ENCODE data around the gene TBC1D8B.

The TBC1D8B gene

GRCh38 chrX:106898462-106898861, 96.0 kb downstream of the TBC1D8B start:
- H3K27me3 ChIP-seq: peaks cover 90% of the 10 kb centered on the region
- H3K9ac ChIP-seq: no peak overlapping the region
- no peak overlapping the region for H3K4me3 ChIP-seq
- peaks cover 13% of the 10 kb centered on the region; the same call in 1 of the 2 replicates for H4K20me1 ChIP-seq
- H3K36me3 ChIP-seq: no peaks in the 10 kb centered on the region
- no peak overlapping the region for H3K4me2 ChIP-seq
- H3K4me1 ChIP-seq: peaks cover 1% of the 10 kb centered on the region
- no peak overlapping the region for H3K27ac ChIP-seq
- no peak for TF ChIP-seq Cebpa-rat (IDR thresholded peaks at IDR 0.05)
- H3K9me3 ChIP-seq: no peaks in the 10 kb centered on the region

- Histone ChIP-seq H3K36me3 (no peaks in the 10 kb centered on the region), H3K27ac (no peak overlapping the region), H4K20me1 (peaks cover 20% of the 10 kb centered on the region; the same call in 1 of the 2 replicates), H3K4me1 (peaks cover 6% of the 10 kb centered on the region), H3K4me3 (no peak overlapping the region), H3K9ac (no peak overlapping the region), H3K4me2 (no peak overlapping the region), H3K27me3 (peaks cover 93% of the 10 kb centered on the region), H3K9me3 (no peaks in the 10 kb centered on the region)
- TF ChIP-seq Cebpa-rat (IDR thresholded peaks at IDR 0.05): no peak
Observed at GRCh38 chrX:106899276-106899675, 96.8 kb downstream of the TBC1D8B start.

- Histone ChIP-seq H3K9ac (no peak overlapping the region), H4K20me1 (peaks cover 20% of the 10 kb centered on the region; the same call in 1 of the 2 replicates), H3K27me3 (peaks cover 93% of the 10 kb centered on the region), H3K27ac (no peak overlapping the region), H3K4me1 (peaks cover 6% of the 10 kb centered on the region), H3K4me3 (no peak overlapping the region), H3K36me3 (no peaks in the 10 kb centered on the region), H3K4me2 (no peak overlapping the region), H3K9me3 (no peaks in the 10 kb centered on the region)
- TF ChIP-seq Cebpa-rat (IDR thresholded peaks at IDR 0.05): no peak
Observed at GRCh38 chrX:106899841-106900240, 97.4 kb downstream of the TBC1D8B start.

- TF ChIP-seq Cebpa-rat (IDR thresholded peaks at IDR 0.05): no peak
- no peak overlapping the region for H3K9ac ChIP-seq
Observed at GRCh38 chrX:106901341-106901740, 98.9 kb downstream of the TBC1D8B start.

GRCh38 chrX:106901781-106902219, 99.3 kb downstream of the TBC1D8B start:
- Histone ChIP-seq H3K4me3 (no peak overlapping the region), H3K4me2 (no peak overlapping the region), H3K4me1 (peaks cover 6% of the 10 kb centered on the region), H3K9ac (no peak overlapping the region), H3K27ac (no peak overlapping the region), H3K36me3 (no peaks in the 10 kb centered on the region), H4K20me1 (peaks cover 20% of the 10 kb centered on the region; the same call in 1 of the 2 replicates), H3K27me3 (peaks cover 93% of the 10 kb centered on the region), H3K9me3 (no peaks in the 10 kb centered on the region)
- no peak for TF ChIP-seq Cebpa-rat (IDR thresholded peaks at IDR 0.05)

More at GRCh38 chrX:106901341-106901740, 98.9 kb downstream of the TBC1D8B start:
- Histone ChIP-seq H3K36me3 (no peaks in the 10 kb centered on the region), H3K4me1 (peaks cover 6% of the 10 kb centered on the region), H4K20me1 (peaks cover 20% of the 10 kb centered on the region; the same call in 1 of the 2 replicates), H3K27me3 (peaks cover 93% of the 10 kb centered on the region), H3K4me3 (no peak overlapping the region), H3K27ac (no peak overlapping the region), H3K4me2 (no peak overlapping the region), H3K9me3 (no peaks in the 10 kb centered on the region)

GRCh38 chrX:106902684-106903083, 100.2 kb downstream of the TBC1D8B start:
- H3K4me3 ChIP-seq: no peak overlapping the region

GRCh38 chrX:106903291-106903824, 100.9 kb downstream of the TBC1D8B start, which contains the start of gene RIPPLY1:
RIPPLY1 (minus strand) TSS chrX:106903341; CDS start chrX:106903287, 54 bp downstream.
- no peak for TF ChIP-seq Cebpa-rat (IDR thresholded peaks at IDR 0.05)
- Histone ChIP-seq H3K4me3 (no peak within 1 kb of the TSS), H3K4me2 (no peak within 1 kb of the TSS), H4K20me1 (peaks cover 20% of the 10 kb centered on the region; the same call in 1 of the 2 replicates), H3K9ac (no peak within 1 kb of the TSS), H3K4me1 (peaks cover 6% of the 10 kb centered on the region), H3K36me3 (no peaks in the 10 kb centered on the region), H3K27ac (no peak within 1 kb of the TSS), H3K9me3 (no peaks in the 10 kb centered on the region), H3K27me3 (peaks cover 94% of the 10 kb centered on the region)

More at GRCh38 chrX:106902684-106903083, 100.2 kb downstream of the TBC1D8B start:
- Histone ChIP-seq H3K36me3 (no peaks in the 10 kb centered on the region), H3K27me3 (peaks cover 89% of the 10 kb centered on the region), H3K4me2 (no peak overlapping the region), H3K9me3 (no peaks in the 10 kb centered on the region), H3K9ac (no peak overlapping the region), H3K4me1 (peaks cover 6% of the 10 kb centered on the region), H3K27ac (no peak overlapping the region), H4K20me1 (peaks cover 20% of the 10 kb centered on the region; the same call in 1 of the 2 replicates)
- no peak for TF ChIP-seq Cebpa-rat (IDR thresholded peaks at IDR 0.05)

- H3K27ac ChIP-seq: no peak overlapping the region
- no peak overlapping the region for H3K9ac ChIP-seq
- H3K4me3 ChIP-seq: no peak overlapping the region
- TF ChIP-seq Cebpa-rat (IDR thresholded peaks at IDR 0.05): no peak
- H3K36me3 ChIP-seq: no peaks in the 10 kb centered on the region
- H4K20me1 ChIP-seq: peaks cover 20% of the 10 kb centered on the region; the same call in 1 of the 2 replicates
- H3K4me1 ChIP-seq: peaks cover 6% of the 10 kb centered on the region
- H3K4me2 ChIP-seq: no peak overlapping the region
- no peaks in the 10 kb centered on the region for H3K9me3 ChIP-seq
- H3K27me3 ChIP-seq: peaks cover 94% of the 10 kb centered on the region
Observed at GRCh38 chrX:106903856-106904528, 101.5 kb downstream of the TBC1D8B start.

- TF ChIP-seq Cebpa-rat (IDR thresholded peaks at IDR 0.05): no peak
- H3K4me3 ChIP-seq: no peak overlapping the region
- H4K20me1 ChIP-seq: peaks cover 20% of the 10 kb centered on the region; the same call in 1 of the 2 replicates
- no peaks in the 10 kb centered on the region for H3K9me3 ChIP-seq
- H3K36me3 ChIP-seq: no peaks in the 10 kb centered on the region
- peaks cover 94% of the 10 kb centered on the region for H3K27me3 ChIP-seq
- H3K4me2 ChIP-seq: no peak overlapping the region
- H3K9ac ChIP-seq: no peak overlapping the region
- peaks cover 6% of the 10 kb centered on the region for H3K4me1 ChIP-seq
- H3K27ac ChIP-seq: no peak overlapping the region
Observed at GRCh38 chrX:106905064-106905708, 102.7 kb downstream of the TBC1D8B start.

- H3K9ac ChIP-seq: no peak overlapping the region
- no peak overlapping the region for H3K4me3 ChIP-seq
- peaks cover 6% of the 10 kb centered on the region for H3K4me1 ChIP-seq
- H3K27ac ChIP-seq: no peak overlapping the region
- no peak for TF ChIP-seq Cebpa-rat (IDR thresholded peaks at IDR 0.05)
- peaks cover 20% of the 10 kb centered on the region; the same call in 1 of the 2 replicates for H4K20me1 ChIP-seq
- no peaks in the 10 kb centered on the region for H3K36me3 ChIP-seq
- no peak overlapping the region for H3K4me2 ChIP-seq
- peaks cover 94% of the 10 kb centered on the region for H3K27me3 ChIP-seq
- no peaks in the 10 kb centered on the region for H3K9me3 ChIP-seq
Observed at GRCh38 chrX:106906361-106906760, 103.9 kb downstream of the TBC1D8B start.

Data from BLaER1 (cell line).